CMK (cell line): Measurements from ENCODE around the gene CSRNP2.
"Not testable (repeated sequence)": the region's sequence is repeated elsewhere in the genome, so short reads cannot be mapped to it uniquely, and the experiment has no call there.

Source experiments
- DNase-seq: peaks from one replicate; pipeline ENCODE4 v3.0.0-alpha.2; 2010; ENCODE audit warnings: low read depth

CSRNP2 gene

DNA sequence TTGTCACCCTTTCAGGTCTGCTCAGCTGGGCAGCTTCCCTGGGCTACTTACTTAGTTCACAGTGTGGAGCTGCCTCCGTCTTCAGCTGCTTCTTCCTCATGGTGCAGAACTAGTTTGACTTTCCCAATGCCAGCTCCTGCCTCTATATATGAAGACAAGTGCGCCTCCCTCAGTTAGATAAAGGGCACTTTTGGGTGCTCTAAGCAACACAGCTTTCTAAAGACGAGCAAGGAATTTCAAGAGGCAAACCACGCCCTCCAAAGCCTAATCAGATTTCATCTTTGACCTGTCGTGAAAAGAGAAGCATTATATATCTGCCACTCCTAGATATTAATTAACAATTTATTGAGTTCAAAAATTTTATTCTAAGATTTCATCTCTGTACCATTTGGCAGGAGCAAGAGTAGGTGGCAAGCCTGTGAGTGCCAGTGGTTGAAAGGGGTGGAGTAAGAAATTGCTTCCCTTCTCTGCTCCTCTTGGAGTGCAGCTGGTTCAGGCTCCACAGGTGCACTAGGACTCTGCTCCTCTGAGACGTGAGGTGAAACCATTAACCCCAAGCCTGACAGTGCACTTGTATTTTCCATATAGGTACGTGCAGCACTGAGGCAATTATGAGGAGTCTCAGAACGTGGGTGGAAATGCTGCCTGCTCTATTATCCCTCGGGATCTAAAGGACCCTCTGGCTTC, 55.1 kb downstream of the CSRNP2 start:
- DNase-seq, result no peak

DNA sequence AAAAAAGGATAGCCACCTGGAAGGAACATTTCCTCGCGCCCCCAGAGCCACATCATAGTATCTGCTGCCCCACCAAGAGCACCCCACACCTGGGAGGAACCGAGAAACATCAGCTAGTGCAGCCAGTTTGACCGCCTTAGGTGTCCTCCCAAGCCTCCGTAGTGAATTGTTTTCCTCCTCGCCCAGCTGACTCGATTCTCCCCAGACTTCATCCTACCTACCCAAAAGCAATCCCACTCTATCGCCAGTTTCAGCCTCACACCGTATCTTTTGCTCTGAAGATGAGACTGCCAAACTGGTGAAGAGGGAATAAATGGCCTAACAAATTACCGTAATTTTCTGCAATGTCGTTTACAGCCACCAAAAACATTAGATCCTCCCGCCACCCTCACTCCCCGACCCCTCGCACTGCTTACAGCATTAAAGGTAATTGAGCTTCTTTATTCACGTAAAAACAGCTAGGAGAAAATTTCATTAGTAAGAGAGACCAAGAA, 56.0 kb downstream of the CSRNP2 start:
- no peak for DNase-seq

DNA sequence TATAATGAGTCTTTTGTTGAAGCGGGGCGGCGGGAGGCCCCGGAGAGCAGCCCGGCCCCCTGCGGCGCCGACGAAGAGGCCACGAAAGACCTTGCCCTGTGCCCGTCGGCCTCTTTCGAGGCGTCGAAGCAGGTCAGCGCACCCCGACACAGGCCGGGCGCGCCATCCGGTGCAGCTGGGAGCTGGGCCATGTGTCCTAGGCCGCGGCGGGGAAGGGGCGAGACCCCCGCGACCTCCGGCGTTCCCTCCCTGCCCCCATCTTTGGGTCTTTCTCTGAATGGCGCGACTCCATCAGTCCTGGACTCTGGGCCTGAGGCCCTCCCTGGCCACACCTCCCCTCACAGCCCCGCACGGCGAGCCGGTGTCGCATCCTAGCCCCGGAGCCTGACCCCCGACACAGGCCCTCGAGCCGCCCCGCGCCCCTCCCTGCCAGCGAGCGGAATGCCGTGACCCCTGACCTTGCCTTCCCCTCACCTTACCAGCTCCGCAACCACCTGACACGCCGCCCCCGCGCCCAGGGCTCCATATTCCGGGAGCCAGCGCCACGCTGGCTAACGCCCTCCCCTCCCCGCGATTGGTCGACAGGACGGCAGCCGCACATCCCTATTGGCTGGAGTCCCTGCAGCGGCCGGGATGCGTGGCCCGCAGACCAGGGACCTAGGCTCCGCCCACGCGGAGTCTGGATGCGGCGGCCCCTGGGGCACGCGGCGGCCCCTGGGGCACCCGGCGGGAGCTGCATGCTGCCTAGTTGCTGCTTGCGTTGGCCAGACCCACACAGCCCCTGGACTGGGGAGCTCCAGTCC, 57.4 kb downstream of the CSRNP2 start, which contains the start of gene SLC11A2:
Gene SLC11A2 (minus strand): TSS at position 549 of the 803 bp plus-strand sequence. CDS start 15,656 bp downstream, outside the sequence.
- DNase-seq, result peak; percentile 94

GRCh38 chr12:51025338-51025835, 58.0 kb downstream of the CSRNP2 start:
- no peak for DNase-seq

GRCh38 chr12:51023625-51024382, 59.6 kb downstream of the CSRNP2 start:
- DNase-seq, result no peak

DNA sequence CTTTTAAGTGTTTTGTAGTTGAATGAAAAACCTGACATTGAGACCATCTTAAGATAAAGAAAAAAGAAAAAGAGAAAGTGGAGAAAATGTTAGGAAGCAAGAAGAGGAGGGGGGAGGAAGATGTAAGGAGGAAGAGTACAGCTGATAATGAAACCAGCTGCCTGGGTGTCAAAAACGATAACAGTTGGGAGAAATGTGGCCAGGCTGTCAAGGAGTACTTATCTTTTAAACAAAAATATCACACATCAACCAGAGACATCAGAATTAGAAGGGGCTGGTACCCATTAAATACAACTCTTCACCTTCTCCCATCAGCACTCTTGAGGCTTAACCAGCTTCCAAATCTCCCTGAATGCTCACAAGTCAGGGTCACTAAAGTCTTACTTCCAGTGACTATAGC, 61.7 kb downstream of the CSRNP2 start:
- DNase-seq, result no peak

DNA sequence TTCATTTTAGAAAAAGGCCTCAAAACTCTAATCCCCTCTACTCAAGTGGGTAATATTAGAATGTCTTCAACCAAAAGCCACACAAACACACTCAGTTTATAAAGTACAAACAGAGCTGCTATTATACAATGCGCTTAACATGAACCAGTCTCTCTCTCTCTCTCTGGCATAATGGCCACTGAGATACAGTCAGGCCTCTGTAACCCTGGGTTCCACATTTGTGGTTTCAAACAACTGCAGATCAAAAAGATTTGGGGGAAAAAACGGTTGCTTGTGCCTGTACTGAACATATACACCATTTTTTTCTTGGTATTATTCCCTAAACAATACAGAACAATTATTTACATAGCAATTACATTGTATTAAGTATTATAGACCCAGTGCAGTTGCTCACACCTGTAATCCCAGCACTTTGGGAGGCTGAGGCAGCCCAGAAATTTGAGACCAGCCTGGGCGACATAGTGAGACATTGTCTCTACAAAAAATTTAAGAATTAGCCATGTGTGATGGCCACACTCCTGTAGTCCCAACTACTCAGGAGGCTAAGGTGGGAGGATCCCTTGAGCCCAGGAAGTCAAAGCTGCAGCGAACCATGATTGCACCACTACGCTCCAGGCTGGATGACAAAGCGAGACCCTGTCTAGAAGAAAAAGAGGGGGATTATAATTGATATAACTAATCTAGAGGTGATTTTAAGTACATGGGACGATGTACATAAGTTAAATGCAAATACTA, 62.8 kb downstream of the CSRNP2 start:
- DNase-seq, result no peak

- DNase-seq, result no peak
Measured at GRCh38 chr12:51019927-51020326, 63.5 kb downstream of the CSRNP2 start.

DNA sequence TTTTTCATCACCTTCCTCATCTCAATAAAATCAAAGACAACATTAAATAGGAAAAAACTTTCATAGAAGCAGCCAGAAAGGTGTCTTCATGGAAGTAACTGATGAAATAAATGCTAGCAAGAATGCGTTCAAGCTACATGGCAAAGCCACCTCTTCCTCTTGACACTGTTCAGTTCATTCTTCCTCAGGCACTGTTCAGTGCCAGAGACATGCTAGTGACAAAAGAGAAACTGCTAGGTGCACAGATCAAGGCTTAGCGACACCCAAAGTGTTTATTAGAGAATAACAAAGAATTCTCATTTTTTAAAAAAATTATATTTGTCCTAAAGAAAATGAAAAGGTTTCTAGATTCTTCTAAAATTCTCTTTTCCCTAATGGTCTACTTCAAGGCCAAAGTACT, 64.4 kb downstream of the CSRNP2 start:
- DNase-seq, result no peak

- no peak for DNase-seq
Measured at GRCh38 chr12:51017452-51017851, 65.9 kb downstream of the CSRNP2 start.

GRCh38 chr12:51014467-51014866, 68.9 kb downstream of the CSRNP2 start:
- DNase-seq, result not testable (repeated sequence)

GRCh38 chr12:51013441-51013840, 70.0 kb downstream of the CSRNP2 start:
- DNase-seq, result no peak

GRCh38 chr12:51012570-51013236, 70.7 kb downstream of the CSRNP2 start:
- DNase-seq, result no peak

DNA sequence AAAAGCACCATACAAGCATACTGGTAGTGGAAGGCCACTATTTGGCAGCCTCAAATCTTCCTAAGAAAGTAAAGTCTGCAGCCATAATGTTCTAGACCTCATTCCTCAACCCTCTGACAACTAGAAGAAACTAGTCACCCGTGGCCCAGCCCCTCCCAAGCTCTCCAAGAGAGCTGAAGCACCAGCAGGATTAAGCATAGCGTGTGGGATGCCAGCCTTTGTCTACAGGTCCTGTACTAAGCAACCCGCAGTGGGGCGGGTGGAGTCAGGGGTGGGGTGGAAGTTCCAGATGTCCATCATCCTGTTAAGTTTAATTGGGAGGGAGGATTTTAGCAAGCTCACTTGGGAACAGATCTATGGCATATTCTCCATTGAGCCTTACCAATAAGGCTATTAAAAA, 71.4 kb downstream of the CSRNP2 start:
- DNase-seq, result no peak
